ENCODE measurements around the gene HRCT1. TPM values are rescaled to one million over a fixed set of nuclear protein-coding genes. Genes with fewer than 3 reads are reported as not detected.

Gene HRCT1
- total RNA-seq, 1 experiment from 2014 or later = not detected

GRCh38 chr9:35956651-35957050 is 50.6 kb downstream of the HRCT1 start:
- Histone ChIP-seq H3K79me2 (ENCODE audit: insufficient read depth, low read length) (no peaks in the 10 kb centered on the region), H3K4me2 (ENCODE audit: insufficient read depth, insufficient read length, low read length) (no peak overlapping the region), H2BK12ac (ENCODE audit: insufficient read length, low read depth, low read length) (no peak overlapping the region), H3K79me1 (ENCODE audit: insufficient read depth, low read depth, low read length, poor library complexity, severe bottlenecking) (no peaks in the 10 kb centered on the region), H3T11ph (ENCODE audit: low read length) (no peak overlapping the region), H3K9ac (ENCODE audit: extremely low read depth, insufficient read length, low read length) (no peak overlapping the region), H2BK15ac (ENCODE audit: low read depth, low read length) (no peak overlapping the region), H4K5ac (ENCODE audit: insufficient read length, low read depth, low read length) (no peak overlapping the region), H3K27ac (ENCODE audit: insufficient read length, low read depth, low read length) (no peak overlapping the region), H2BK20ac (ENCODE audit: low read depth, low read length, poor library complexity, severe bottlenecking) (no peak overlapping the region), H3K23ac (ENCODE audit: insufficient read length, low read depth, low read length) (no peak overlapping the region), H2BK5ac (ENCODE audit: insufficient read length, low read length) (no peak overlapping the region), H4K91ac (ENCODE audit: insufficient read length, low read depth, low read length) (no peak overlapping the region), H4K20me1 (ENCODE audit: control insufficient read depth, insufficient read depth, insufficient read length) (no peaks in the 10 kb centered on the region), H3K4me1 (ENCODE audit: insufficient read depth, low read length) (no peaks in the 10 kb centered on the region), H3K56ac (ENCODE audit: insufficient read length, low read depth, low read length) (no peak overlapping the region), H2AK5ac (ENCODE audit: insufficient read length, low read length) (no peak overlapping the region), H3K9me3 (ENCODE audit: control insufficient read depth, low read depth, low read length) (no peaks in the 10 kb centered on the region), H3K4ac (ENCODE audit: low read depth, low read length) (no peak overlapping the region), H3K14ac (ENCODE audit: insufficient read depth, low read length) (no peak overlapping the region), H2AFZ (ENCODE audit: low read length) (no peak overlapping the region), H2BK120ac (ENCODE audit: low read depth, low read length, poor library complexity, severe bottlenecking) (no peak overlapping the region), H4K8ac (replicated peaks; ENCODE audit: insufficient read length, low read depth, low read length) (no peak overlapping the region), H3K23me2 (ENCODE audit: insufficient read length, low read depth, low read length, poor library complexity, severe bottlenecking) (no peaks in the 10 kb centered on the region), H3K27me3 (ENCODE audit: insufficient read depth, low read length) (no peaks in the 10 kb centered on the region; the same call in 1 of the 2 replicates), H3K18ac (ENCODE audit: insufficient read length, low read depth, low read length) (no peak overlapping the region)
- no CpG with 5 or more reads among the region's 5 CpGs for WGBS (ENCODE audit: extremely low coverage, insufficient read length, low lambda C conversion rate)
- H3K27ac Mint-ChIP-seq = no peak overlapping the region
- no peak for DNase-seq
- TF ChIP-seq, protein P1, sequence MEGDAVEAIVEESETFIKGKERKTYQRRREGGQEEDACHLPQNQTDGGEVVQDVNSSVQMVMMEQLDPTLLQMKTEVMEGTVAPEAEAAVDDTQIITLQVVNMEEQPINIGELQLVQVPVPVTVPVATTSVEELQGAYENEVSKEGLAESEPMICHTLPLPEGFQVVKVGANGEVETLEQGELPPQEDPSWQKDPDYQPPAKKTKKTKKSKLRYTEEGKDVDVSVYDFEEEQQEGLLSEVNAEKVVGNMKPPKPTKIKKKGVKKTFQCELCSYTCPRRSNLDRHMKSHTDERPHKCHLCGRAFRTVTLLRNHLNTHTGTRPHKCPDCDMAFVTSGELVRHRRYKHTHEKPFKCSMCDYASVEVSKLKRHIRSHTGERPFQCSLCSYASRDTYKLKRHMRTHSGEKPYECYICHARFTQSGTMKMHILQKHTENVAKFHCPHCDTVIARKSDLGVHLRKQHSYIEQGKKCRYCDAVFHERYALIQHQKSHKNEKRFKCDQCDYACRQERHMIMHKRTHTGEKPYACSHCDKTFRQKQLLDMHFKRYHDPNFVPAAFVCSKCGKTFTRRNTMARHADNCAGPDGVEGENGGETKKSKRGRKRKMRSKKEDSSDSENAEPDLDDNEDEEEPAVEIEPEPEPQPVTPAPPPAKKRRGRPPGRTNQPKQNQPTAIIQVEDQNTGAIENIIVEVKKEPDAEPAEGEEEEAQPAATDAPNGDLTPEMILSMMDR (conservative IDR thresholded peaks at IDR 0.05) = no peak
- peaks cover 36% of the 10 kb centered on the region for H3K27me3 Mint-ChIP-seq (ENCODE audit: low read depth)
- H3K4me3 Mint-ChIP-seq = no peak overlapping the region
- H3K36me3 Mint-ChIP-seq (ENCODE audit: insufficient read depth in 1 of 3, low read depth in 3 of 3) = no peaks in the 10 kb centered on the region
- H3K4me1 Mint-ChIP-seq = no peaks in the 10 kb centered on the region
- no peaks in the 10 kb centered on the region for H3K9me3 Mint-ChIP-seq

Other genes with a start within 250 kb of the HRCT1 start
- 18,417 and 20,652 TPM in 2 replicates for gene RMRP, start 248.2 kb upstream of the HRCT1 start, total RNA-seq (2021)
- gene CCDC107, start 247.9 kb upstream of the HRCT1 start, total RNA-seq (2021) = 11.3 and 12.0 TPM in 2 replicates
- 21.6 and 24.4 TPM in 2 replicates for gene ARHGEF39, start 241.0 kb upstream of the HRCT1 start, total RNA-seq (2021)
- gene CA9, start 232.3 kb upstream of the HRCT1 start, total RNA-seq (2021) = 0.94 and 1.9 TPM in 2 replicates
- 221 and 225 TPM in 2 replicates for gene TPM2, start 216.3 kb upstream of the HRCT1 start, total RNA-seq (2021)
- 102 and 103 TPM in 2 replicates for gene TLN1, start 174.0 kb upstream of the HRCT1 start, total RNA-seq (2021)
- 26.9 and 27.3 TPM in 2 replicates for gene CREB3, start 173.5 kb upstream of the HRCT1 start, total RNA-seq (2021)
- 90.7 and 103 TPM in 2 replicates for gene GBA2, start 157.0 kb upstream of the HRCT1 start, total RNA-seq (2021)
- gene RGP1, start 156.9 kb upstream of the HRCT1 start, total RNA-seq (2021) = 23.5 and 25.7 TPM in 2 replicates
- 0.83 and 0.97 TPM in 2 replicates for gene MSMP, start 151.9 kb upstream of the HRCT1 start, total RNA-seq (2021)
- gene NPR2, start 114.6 kb upstream of the HRCT1 start, total RNA-seq (2021) = 12.2 and 12.5 TPM in 2 replicates
- 0.46 and 0.50 TPM in 2 replicates for gene SPAG8, start 93.9 kb upstream of the HRCT1 start, total RNA-seq (2021)
- gene HINT2, start 91.2 kb upstream of the HRCT1 start, total RNA-seq (2021) = 30.9 and 35.9 TPM in 2 replicates
- not detected in 2 replicates for gene FAM221B, start 77.5 kb upstream of the HRCT1 start, total RNA-seq (2021)
- gene TMEM8B, start 77.0 kb upstream of the HRCT1 start, total RNA-seq (2021) = 7.9 and 9.3 TPM in 2 replicates
- gene OR13J1, start 35.8 kb upstream of the HRCT1 start, total RNA-seq (2021) = not detected in 2 replicates
- 0.26 TPM in 1 of 2 replicates, not detected in the other for gene SPAAR, start 3.3 kb downstream of the HRCT1 start, total RNA-seq (2021)
- gene OR2S2, start 52.0 kb downstream of the HRCT1 start, total RNA-seq (2021) = not detected in 2 replicates
- gene RECK, start 130.7 kb downstream of the HRCT1 start, total RNA-seq (2021) = 9.5 and 10.3 TPM in 2 replicates
- 9.7 and 10.0 TPM in 2 replicates for gene GLIPR2, start 230.5 kb downstream of the HRCT1 start, total RNA-seq (2021)

All from H9 (cell line).